Muscle layer of colon (tissue), 2 donors: ENCODE results near the gene C19orf67.

Experiments
- H3K27ac ChIP-seq: one replicate; pipeline ENCODE4 v1.7.0; 2013; ENCODE audit warnings: low read depth, mild to moderate bottlenecking, low read length, moderate library complexity
- H3K27me3 ChIP-seq, 2 donors: one replicate each; pipeline ENCODE4 v1.7.0; 2013; ENCODE audit warnings: low read length in 2 of 2, mild to moderate bottlenecking in 2 of 2; ENCODE audit not compliant: insufficient read depth in 2 of 2, control insufficient read depth in 1 of 2
- H3K36me3 ChIP-seq: one replicate; pipeline ENCODE4 v1.7.0; 2013; ENCODE audit warnings: mild to moderate bottlenecking, low read length; ENCODE audit not compliant: insufficient read depth
- H3K4me1 ChIP-seq: one replicate; pipeline ENCODE4 v1.7.0; 2013; ENCODE audit warnings: mild to moderate bottlenecking, low read length; ENCODE audit not compliant: insufficient read depth
- H3K4me3 ChIP-seq, 2 donors: one replicate each; pipeline ENCODE4 v1.7.0; 2013; ENCODE audit warnings: low read length in 2 of 2, low read depth in 1 of 2, mild to moderate bottlenecking in 1 of 2, moderate library complexity in 1 of 2
- H3K9ac ChIP-seq: one replicate; pipeline ENCODE4 v1.7.0; 2013; ENCODE audit warnings: low read length
- H3K9me3 ChIP-seq: one replicate; pipeline ENCODE4 v1.7.0; 2013; ENCODE audit warnings: mild to moderate bottlenecking, low read length
- donor health status: abdominal sarcoma.
- donor health status: Adenocarcinoma of cecum.

The C19orf67 gene

DNA sequence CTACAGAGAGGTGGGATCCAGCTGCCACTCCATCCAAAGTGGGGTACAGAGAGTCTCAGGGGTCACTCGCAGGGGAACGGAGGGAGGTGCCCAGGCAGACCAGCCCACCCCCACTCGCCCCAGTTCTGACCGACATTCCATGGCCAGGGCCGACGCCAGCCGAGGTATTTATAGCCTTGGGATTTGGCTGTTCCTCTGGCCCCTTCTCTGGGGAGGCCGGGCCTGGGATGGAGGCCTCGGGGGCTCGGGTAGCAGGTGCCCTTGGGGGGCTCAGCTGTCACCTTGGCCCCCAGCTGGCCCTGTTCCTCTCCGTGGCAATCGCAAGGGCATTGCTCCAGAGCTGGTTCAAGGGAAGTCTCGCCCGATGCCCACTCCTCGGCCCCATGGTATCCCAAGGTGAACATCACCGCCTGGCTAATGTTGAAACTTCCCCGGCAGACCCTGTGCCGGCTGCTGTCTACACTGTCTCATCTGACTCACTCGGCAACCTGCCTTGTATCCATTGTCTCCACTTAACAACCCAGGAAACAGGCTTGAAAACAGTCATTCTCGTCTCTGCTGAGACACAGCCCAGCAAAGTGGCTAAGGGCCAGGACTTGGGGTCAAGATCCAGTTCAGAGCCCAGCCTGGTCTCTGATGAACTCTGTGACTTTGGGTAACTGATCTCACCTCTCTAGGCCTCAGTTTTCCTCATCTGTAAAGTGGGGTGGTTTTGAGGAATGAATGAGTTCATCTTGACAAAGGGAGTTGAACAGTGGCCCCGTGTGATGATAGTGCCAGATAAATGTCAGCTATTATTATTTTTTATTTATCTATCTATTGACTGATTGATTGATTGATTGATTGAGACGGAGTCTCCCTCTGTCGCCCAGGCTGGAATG is 22.2 kb upstream of the C19orf67 start:
- peaks cover 19% of the 10 kb centered on the region for H3K4me1 ChIP-seq
- H3K27me3 ChIP-seq, result no peaks in the 10 kb centered on the region
- no peak overlapping the region for H3K9ac ChIP-seq
- H3K36me3 ChIP-seq, result peaks cover 21% of the 10 kb centered on the region
- peak overlapping the region in 1 of 2 donors; percentile 21 for H3K4me3 ChIP-seq
- peak overlapping the region; percentile 75 for H3K27ac ChIP-seq
- H3K9me3 ChIP-seq, result no peaks in the 10 kb centered on the region

- Histone ChIP-seq H3K9me3 (no peaks in the 10 kb centered on the region), H3K9ac (no peak overlapping the region), H3K27ac (peak overlapping the region; percentile 75), H3K4me3 (no peak overlapping the region), H3K27me3 (no peaks in the 10 kb centered on the region), H3K4me1 (peaks cover 13% of the 10 kb centered on the region), H3K36me3 (peaks cover 31% of the 10 kb centered on the region)
These were observed 21.3 kb upstream of the C19orf67 start for GRCh38 chr19:14106840-14107239.

GRCh38 chr19:14105680-14106079 is 20.1 kb upstream of the C19orf67 start:
- Histone ChIP-seq H3K4me3 (no peak overlapping the region), H3K27me3 (no peaks in the 10 kb centered on the region), H3K9ac (no peak overlapping the region), H3K36me3 (peaks cover 36% of the 10 kb centered on the region), H3K4me1 (peaks cover 13% of the 10 kb centered on the region), H3K9me3 (no peaks in the 10 kb centered on the region), H3K27ac (no peak overlapping the region)

GRCh38 chr19:14103310-14103709 is 17.7 kb upstream of the C19orf67 start:
- no peaks in the 10 kb centered on the region for H3K9me3 ChIP-seq
- H3K4me3 ChIP-seq, result no peak overlapping the region
- H3K4me1 ChIP-seq, result peaks cover 13% of the 10 kb centered on the region
- no peak overlapping the region for H3K9ac ChIP-seq
- H3K27me3 ChIP-seq, result no peaks in the 10 kb centered on the region
- peaks cover 42% of the 10 kb centered on the region for H3K36me3 ChIP-seq
- H3K27ac ChIP-seq, result no peak overlapping the region

GRCh38 chr19:14102756-14103155 is 17.2 kb upstream of the C19orf67 start:
- H3K27me3 ChIP-seq, result no peaks in the 10 kb centered on the region
- H3K9me3 ChIP-seq, result no peaks in the 10 kb centered on the region
- H3K9ac ChIP-seq, result no peak overlapping the region
- no peak overlapping the region for H3K4me3 ChIP-seq
- H3K27ac ChIP-seq, result no peak overlapping the region
- peaks cover 46% of the 10 kb centered on the region for H3K36me3 ChIP-seq
- H3K4me1 ChIP-seq, result peaks cover 7% of the 10 kb centered on the region

GRCh38 chr19:14102102-14102696 is 16.6 kb upstream of the C19orf67 start:
- no peak overlapping the region for H3K4me3 ChIP-seq
- no peak overlapping the region for H3K27ac ChIP-seq
- peaks cover 52% of the 10 kb centered on the region for H3K36me3 ChIP-seq
- H3K9ac ChIP-seq, result no peak overlapping the region
- H3K9me3 ChIP-seq, result no peaks in the 10 kb centered on the region
- H3K27me3 ChIP-seq, result no peaks in the 10 kb centered on the region
- H3K4me1 ChIP-seq, result peaks cover 2% of the 10 kb centered on the region

DNA sequence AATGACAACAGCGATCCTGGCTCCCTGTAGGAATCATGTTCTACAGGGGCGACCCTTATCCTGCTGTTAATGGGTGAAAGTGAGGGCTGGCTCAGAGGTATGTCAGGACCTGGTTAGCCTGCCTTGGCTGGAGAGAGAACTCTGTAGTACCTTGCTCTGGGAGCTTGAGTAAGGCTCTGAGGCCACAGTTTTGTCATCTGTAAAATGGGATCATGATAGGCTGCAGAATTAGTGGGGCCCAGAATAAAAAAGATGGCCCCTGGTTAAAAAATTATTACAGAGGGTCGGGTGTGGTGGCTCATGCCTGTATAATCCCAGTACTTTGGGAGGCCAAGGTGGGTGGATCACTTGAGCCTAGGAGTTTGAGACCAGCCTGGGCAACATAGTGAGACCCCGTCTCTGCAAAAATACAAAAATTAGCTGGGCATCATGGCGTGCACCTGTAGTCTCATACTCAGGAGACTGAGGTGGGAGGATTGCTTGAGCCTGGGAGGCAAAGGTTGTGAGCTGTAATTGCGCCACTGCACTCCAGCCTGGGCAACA is 15.5 kb upstream of the C19orf67 start:
- no peak overlapping the region for H3K9ac ChIP-seq

DNA sequence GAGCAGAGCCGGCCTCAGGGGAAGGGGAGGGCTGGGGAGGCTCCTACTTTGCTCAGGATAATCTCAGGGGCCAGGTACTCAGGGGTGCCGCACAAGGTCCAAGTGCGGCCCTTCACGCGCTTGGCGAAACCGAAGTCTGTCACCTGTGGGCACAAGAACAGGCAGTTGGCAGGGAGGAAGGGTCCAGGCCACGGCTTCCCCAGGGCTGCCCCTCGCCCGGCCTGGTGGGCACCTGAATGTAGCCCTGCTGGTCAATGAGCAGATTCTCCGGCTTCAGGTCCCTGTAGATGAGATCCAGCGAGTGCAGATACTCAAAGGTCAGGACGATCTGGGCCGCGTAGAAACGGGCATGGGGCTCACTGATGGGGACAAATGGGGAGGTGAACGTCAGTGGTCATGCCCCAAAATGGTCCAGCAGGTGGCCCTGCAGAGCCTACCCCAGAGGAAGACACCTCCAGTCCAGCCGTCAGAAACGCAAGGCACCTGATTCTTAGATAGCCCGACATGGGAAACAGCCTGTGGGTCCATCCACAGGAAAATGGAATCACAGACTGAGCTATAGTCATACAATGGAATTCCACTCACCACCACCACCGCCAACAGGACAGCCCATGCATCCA is 12.1 kb upstream of the C19orf67 start:
- no peaks in the 10 kb centered on the region for H3K27me3 ChIP-seq
- H3K9ac ChIP-seq, result no peak overlapping the region
- peaks cover 38% of the 10 kb centered on the region for H3K36me3 ChIP-seq
- H3K9me3 ChIP-seq, result peaks cover 6% of the 10 kb centered on the region
- H3K4me3 ChIP-seq, result no peak overlapping the region
- no peak overlapping the region for H3K27ac ChIP-seq
- no peaks in the 10 kb centered on the region for H3K4me1 ChIP-seq

More for the DNA sequence above, 15.5 kb upstream of the C19orf67 start:
- Histone ChIP-seq H3K9me3 (no peaks in the 10 kb centered on the region), H3K36me3 (peaks cover 54% of the 10 kb centered on the region), H3K27me3 (no peaks in the 10 kb centered on the region), H3K4me1 (no peaks in the 10 kb centered on the region), H3K4me3 (no peak overlapping the region), H3K27ac (no peak overlapping the region)

GRCh38 chr19:14096272-14096992 is 10.8 kb upstream of the C19orf67 start:
- Histone ChIP-seq H3K4me3 (no peak overlapping the region), H3K36me3 (peaks cover 28% of the 10 kb centered on the region), H3K9me3 (peaks cover 6% of the 10 kb centered on the region), H3K4me1 (peaks cover 7% of the 10 kb centered on the region), H3K9ac (no peak overlapping the region), H3K27ac (no peak overlapping the region), H3K27me3 (no peaks in the 10 kb centered on the region)

- no peak overlapping the region for H3K4me3 ChIP-seq
- H3K36me3 ChIP-seq, result peaks cover 19% of the 10 kb centered on the region
- H3K27me3 ChIP-seq, result no peaks in the 10 kb centered on the region
- peaks cover 6% of the 10 kb centered on the region for H3K9me3 ChIP-seq
- H3K9ac ChIP-seq, result no peak overlapping the region
- peaks cover 7% of the 10 kb centered on the region for H3K4me1 ChIP-seq
- no peak overlapping the region for H3K27ac ChIP-seq
These were observed 9.3 kb upstream of the C19orf67 start for GRCh38 chr19:14094854-14095253.
